Stimulated activated CD4-positive, alpha-beta T cell treated with anti-CD3 and anti-CD28 coated beads, Interleukin-2, amount 100 ng/mL, for 4 hours (primary cell): ENCODE data around the gene CA12.

Experiments
- DNase-seq: peaks from one replicate; pipeline ENCODE4 v3.0.0-alpha.2; 2020; ENCODE audit warnings: low read depth

CA12 gene

DNA sequence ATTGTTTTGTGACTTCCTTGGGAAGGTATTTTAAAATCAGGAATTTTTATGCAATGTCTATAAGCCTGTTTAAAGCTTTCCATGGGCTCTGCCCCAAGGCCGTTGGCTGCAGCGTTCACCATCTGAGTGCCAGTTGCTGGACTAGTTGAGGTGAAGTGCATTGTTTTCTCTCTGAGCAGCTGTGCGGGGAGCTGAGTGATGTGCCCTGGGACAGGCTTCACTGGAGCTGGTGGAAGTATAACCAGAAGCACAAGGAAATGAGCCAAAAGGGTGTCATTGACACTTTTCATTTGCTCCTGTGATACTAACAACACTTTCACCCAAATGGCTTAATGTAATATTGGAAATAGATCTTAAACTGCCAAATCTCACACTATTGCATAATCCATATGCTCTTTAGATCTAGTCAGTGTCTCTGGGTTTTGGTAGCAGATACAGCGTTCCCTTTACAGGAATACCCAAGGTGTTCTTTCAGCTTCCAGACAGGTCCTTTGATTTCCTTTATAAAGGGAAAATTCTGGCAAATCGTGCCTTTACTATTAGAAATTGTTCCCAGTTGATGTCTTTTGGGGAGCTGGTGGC, 75.1 kb downstream of the CA12 start:
- DNase-seq = no peak

DNA sequence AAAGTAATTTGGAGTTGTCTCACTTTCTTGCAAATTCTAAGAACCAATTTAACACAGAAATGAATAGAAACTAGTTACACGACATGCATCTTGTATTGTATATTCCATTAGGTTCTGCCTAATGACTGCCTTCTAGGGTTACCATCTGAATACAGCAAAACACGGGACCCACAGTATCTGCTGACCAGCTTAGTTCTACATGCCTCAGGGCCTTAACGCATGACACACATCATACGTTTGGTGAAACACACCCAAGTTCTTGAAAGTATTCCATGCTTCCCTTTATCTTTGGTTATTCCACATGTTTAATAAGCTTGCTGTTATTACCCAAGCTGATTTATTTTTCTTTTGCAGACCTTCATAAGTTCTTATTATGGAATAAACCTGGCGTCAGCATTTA, 76.4 kb downstream of the CA12 start:
- no peak for DNase-seq

DNA sequence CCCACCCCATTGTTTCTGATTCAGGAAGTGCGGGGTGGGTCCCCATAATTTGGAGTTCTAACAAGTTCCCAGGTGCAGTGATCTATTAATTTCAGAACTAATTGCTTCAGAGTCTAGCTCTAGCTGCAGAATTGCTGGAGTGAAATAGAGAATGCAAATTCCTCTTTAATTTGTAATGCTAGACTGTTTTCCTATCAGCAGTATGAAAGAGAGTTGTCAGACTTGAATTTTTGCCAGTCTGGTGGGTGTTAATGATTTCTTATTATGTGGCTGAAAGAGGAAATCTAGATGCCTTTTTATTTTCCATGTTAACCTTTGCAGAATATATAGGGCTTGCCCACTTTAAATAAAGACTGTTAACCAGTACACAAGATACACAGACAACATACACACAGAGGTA, 80.6 kb downstream of the CA12 start:
- no peak for DNase-seq

DNA sequence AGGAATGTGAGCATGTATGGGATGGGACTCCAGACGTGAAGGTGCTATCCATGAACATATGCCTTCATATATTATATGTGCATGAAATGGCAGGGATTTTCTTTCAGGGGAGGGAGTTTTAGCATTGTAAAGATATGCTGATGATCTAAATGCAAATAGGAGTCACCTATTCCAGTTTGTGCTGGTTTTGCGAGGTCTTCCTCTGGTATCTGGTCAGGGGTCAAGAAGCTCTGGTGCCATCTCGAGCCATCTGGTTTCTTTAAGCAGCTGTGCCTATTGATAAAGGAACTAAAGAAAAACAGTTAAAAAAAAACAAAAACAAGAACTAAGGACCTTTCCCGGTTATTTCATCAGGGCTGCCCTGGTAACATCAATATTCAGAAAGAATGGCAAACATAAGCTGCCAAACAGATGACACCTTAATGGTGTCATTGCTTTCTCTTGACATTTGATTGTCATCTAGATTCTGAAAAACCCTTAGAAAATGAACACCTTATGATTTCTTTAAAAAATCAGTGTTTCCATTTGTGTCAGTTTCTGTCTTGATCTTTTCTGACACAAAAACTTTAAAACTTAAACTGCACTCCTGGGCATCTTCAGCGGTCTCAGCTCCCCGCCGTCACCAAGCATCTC, 81.6 kb downstream of the CA12 start:
- DNase-seq = no peak

DNA sequence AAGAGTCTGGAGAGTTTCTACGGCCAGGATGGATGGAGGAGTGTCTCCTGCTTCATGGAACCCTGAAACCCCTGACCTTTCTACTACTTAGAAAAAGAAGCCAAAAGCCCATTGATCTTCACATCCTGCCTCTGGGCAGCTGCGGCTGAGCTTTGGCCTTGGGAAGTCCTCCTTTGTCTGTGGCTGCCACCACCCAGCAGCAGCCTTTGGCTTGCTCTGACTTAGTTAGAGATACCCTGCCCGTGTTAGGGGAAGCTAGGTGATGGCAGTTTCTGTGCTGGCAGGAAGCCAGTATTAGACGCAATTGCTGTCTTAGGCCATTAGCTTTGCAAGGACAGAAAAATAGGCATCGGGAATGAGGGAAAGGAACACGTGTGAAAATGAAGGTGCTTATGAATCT, 85.5 kb downstream of the CA12 start:
- no peak for DNase-seq

DNA sequence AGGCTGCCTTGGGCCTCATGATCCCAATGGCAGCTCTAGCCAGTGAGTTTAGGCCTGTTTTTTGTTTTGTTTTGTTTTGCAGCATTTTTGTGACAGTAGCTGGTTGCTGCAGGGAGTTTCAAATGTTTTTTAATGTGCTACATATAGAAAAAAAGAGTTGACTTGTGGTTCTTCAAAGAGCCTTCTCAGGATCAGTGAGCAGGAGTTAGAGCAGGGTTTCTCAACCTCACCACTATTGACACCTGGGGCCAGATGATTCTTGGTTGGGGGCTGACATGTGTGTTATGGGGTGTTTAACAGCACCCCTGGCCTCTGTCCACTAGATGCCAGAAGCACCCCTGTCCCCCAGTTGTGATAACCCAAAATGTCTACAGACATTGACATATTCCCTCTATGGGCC, 86.3 kb downstream of the CA12 start:
- no peak for DNase-seq

DNA sequence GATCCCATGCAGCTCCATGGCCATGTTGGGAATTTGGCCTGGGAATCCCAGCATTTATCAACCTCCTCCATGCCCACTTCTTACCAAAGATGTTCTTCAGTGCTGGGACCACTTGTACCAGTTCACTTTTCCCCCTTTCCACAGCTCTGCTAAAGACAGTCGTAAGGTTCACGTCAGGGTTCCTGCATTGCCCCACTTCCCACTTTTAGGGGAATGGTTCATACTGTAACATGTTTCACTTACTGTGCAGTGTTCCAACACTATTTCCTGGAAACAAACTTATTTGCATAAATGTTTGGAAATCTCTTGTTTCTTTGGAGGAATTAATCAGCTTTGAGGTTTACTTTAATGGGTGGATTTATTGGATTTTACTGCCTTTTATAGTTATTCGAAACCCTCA, 87.3 kb downstream of the CA12 start:
- no peak for DNase-seq

DNA sequence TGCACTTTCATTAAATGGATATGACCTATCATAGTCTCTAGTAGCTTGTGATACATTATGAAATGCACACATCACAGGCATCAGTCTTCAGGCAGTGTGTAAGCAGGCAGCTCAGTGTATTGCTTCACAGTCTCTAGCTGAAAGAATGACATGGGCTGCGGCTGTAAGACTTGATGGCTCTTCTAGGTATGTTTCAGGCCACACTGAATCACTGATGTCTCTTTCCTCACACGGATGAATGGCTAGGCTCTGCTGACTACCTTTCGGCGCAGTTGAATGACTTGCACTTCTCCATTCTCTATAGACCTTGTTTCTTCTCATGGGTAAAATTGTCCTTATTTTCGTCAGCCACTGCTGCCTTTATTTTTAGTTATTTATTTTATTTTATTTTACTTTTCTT, 88.9 kb downstream of the CA12 start:
- DNase-seq = no peak

DNA sequence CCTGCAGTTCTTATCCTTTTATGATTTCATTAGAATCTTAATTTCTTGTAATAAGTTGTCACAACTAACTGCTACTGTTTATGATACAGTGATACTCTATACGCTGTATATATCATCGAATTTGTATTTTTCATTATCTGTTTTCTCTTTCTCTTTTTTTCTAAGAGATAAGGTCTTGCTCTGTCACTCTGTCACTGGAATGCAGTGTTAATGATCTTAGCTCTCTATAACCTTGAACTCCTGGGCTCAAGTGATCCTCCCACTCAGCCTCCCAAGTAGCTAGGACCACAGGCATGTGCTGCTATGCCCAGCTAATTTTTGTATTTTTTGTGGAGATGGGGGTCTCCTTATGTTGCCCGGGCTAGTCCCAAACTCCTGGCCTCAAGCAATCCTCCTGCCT, 89.4 kb downstream of the CA12 start:
- DNase-seq = no peak

DNA sequence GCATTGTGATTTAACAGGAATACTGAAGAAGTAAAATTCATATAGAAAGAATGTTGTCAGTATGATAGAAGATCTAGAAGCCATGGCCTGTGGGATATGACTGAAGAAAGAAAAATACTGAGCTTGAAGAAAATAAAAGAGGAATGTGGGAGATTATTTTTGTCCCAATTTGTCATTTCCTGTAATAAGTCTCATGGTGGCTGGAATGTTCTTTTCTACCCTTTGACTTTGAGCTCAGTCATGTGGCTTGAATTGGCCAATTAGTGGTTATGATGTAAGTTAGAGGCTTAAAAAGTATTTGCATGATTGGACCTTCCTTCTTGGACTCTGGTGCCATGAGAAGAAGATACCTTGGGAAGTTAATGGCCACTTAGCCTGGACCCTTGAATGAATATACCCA, 90.1 kb downstream of the CA12 start:
- no peak for DNase-seq

DNA sequence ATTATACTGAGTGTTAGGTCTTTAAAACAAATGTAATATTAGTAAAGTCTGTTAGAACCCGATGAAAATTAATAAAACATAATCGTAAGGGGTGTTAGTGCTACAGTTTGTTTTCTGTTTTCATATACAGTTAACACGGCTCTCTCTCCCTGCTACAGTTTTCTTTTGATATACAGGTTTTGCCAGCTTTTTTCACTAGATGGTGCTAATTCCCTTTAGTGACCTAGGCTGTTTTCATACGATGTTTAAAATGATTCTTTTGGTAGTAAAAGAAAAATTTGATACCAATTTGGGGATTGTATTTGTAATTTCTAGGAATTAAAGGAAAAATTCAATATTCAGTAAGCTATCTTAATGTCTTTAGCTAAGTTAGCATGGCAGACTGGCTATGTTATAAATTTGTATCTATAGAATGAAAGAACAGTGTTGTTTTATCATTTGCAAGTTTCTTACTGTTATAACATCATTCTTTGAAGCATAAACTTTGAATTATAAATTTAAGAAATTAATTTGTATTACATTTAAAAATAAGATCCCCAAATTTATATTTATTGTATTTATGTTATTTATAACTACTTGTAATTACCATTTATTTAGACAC, 92.8 kb downstream of the CA12 start:
- no peak for DNase-seq

DNA sequence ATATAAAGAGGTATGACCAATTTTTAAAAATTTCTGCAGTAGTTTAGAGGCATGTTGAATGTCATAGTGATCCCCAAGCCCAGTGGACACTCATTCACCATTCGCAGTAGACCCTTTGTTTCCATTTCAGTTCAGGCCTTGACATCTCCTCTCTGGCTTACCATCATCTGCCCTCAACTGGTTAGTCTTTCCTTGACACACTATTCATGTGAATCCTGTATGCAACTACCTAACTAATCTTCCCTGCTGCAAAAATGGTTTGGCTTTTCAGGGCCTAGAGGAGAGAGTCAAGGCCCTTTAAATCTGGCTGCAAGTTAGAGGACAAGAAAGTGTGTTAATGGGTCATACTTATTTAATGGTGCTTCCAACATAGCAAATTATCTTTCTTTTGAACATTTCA, 93.3 kb downstream of the CA12 start:
- no peak for DNase-seq

DNA sequence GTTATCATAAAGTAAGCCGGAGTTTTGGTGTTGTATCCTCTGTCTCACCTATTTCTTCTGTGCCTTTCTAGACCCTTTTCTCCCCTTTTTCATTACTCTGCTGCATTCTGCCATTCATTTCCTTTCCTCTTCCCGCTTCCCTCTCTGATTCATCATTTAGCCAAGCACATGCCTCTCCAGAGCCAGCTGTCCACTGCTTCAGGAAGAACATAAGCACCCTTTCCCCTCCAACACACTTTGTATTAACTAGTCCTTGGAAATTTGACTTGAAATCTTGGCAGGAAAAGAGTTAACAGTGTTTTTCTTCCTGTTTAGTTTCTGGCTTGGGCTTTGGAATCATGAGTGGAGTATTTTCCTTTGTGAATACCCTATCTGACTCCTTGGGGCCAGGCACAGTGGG, 94.5 kb downstream of the CA12 start:
- no peak for DNase-seq

DNA sequence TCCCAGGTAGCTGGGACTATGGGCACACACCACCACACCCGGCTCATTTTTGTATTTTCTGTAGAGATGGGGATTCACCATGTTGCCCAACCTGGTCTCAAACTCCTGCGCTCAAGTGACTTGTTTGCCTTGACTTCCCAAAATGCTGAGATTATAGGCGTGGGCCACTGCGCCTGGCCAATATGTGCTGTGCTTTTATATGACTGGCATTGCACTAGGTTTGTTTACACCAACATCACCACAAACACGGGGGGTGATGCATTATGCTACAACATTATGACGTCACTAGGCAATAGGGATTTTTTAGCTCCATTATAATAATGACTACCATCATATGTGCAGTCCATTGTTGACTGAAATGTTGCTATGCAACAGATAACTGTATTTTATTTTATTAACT, 97.3 kb downstream of the CA12 start:
- DNase-seq = no peak

DNA sequence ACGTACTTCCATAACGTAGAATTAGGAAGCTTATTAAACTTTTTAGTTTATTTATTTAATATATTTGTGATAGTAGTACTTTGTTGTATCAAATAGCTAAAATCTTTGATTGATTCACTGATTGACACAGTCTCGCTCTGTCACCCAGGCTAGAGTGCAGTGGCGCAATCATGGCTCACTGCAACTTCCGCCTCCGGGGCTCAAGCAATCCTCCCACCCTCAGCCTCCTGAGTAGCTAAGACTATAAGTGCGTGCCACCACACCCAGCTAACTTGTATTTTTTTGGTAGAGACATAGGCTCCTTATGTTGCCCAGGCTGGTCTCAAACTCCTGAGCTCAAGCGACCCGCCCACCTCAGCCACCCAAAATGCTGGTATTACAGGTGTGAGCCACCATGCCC, 98.5 kb downstream of the CA12 start:
- DNase-seq = no peak

DNA sequence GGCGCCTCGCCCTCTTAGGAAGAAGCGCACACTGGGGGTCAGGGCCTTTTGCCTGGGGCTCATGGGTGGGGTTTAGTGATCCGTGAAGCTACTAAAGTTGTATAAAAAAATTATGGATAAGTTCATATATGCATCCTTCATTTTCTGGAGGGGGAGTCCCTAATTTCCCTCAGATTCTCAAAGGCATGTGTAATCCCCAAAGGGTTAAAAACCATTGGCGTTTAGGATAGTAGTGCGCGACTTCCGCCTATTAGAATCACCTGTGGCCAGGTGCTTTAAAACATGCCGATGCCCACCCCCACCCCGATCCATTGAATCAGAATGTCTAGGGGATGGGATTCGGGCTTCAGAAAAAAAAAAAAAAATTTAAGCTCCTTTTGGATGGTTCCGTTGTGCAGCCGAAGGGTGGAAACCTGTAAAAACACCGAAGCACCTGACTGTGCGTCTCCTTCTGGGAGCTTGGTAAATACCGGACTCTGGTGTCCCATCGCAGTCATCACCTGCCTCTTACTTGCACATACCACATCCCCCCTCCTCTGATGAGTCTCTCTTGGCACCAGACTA, 103.7 kb downstream of the CA12 start:
- DNase-seq = no peak

DNA sequence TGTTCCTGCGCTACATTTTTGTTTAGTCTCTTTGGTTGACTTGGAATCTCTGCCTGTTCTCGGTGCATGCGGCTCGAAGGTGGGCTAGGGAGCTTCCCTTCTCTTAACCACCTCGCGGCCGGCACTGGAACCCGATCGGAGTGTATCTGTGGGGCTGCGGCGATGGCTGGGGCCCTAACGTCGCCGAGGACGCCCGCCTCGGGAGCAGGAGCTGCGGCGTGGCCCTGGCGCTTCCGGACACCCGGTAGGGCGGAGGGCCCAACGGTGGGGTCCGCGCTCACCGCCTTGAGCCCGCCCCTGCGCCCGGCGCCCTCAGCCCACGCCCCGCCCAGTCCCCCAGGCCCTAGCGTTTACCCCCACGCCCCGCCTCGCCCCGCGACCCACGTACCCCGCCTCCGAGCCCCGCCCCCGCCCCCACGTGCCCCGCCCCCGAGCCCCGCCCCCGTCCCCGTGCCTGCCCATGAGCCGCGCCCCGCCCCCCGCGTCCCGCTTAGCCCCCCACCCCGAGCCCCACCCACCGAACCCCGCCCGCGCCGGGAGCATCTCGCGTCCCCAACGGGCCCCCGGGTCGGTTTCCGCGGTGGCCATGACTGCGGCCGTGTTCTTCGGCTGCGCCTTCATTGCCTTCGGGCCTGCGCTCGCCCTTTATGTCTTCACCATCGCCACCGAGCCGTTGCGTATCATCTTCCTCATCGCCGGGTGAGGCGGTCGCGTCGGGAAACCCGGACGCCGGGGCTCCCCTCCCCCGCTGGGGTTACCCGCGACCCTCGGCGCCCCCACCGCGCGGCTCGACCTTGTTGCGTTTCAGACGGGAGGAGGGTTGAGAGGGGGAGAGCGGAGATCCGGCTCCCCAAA, 104.4 kb downstream of the CA12 start, which contains the start of gene APH1B:
Gene APH1B (plus strand): TSS at position 568 of the 855 bp plus-strand sequence. CDS start 19 bp downstream, at position 587.
- peak; percentile 61 for DNase-seq

DNA sequence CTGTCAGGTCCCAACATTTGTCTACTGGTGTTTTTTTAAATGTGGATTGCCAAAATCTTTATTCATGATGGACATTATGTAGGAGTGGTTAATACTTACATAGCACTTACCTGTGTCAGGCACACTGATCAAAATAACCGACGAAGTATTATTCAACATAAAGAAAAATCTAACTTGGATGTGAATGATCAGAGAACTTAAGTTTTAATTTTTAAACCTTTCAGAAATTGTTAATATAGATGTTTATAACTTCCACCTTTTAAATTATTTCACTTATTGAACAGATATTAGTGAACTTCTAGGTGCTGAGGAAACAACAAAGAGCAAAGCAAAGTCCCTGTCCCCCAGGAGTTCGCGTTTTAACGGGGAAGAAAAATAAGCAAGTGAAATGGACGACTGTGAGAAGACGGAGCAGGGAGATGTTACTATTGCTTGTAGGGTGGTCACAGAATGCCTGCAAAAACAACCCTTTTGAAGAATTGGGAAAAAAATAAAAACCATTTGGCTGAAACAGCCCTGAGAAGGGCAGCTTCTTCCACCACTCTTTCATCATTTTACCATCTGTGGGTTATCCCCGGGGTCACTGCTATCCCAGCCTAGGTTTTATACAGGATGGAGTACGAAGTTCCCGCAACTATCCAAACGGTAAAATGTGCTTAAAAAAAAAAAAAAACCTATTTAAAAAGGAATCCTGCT, 105.2 kb downstream of the CA12 start:
- DNase-seq = no peak

DNA sequence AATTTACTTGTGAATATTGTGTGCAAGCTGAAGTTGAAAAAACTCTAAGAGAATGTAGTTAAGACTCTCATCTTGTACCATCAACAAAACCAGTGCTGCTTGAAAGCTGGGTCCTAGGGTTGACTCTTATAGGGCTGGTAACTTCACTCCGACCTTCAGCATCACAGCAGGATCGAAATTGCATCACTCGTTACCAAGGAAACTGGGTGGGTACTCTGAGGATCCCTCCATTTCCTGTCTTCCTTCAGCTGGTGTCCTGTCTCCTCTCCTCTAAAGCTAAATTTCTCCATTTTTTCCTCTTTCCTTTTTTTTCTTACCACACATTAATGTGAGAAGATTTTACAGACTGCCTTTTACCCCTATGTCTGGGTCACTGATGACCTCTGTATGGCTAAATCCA, 107.2 kb downstream of the CA12 start:
- DNase-seq = no peak
